Glomerular endothelial cell (primary cell): Measurements from ENCODE around the gene POLDIP3. TPM values are rescaled to one million over a fixed set of nuclear protein-coding genes. Genes with fewer than 3 reads are reported as not detected.
"Not testable (repeated sequence)": the region's sequence is repeated elsewhere in the genome, so short reads cannot be mapped to it uniquely, and the experiment has no call there.

Source experiments
- DNase-seq: peaks from one replicate; pipeline ENCODE4 v3.0.0-alpha.2; 2011; ENCODE audit warnings: low read depth, low spot score; ENCODE audit errors: extremely low read depth
- total RNA-seq: library from RNA; depleted of rRNA; stranded (reverse); fragments of >200 nt; gene quantifications from 2 replicates; pipeline ENCODE4 v1.2.3, GENCODE V29; 2015

Gene POLDIP3
- total RNA-seq, 1 donor from 2014 or later, result 31.9 TPM

GRCh38 chr22:42587588-42588175 lies 27.0 kb downstream of the POLDIP3 start:
- DNase-seq, result no peak

GRCh38 chr22:42586381-42586780 lies 28.3 kb downstream of the POLDIP3 start:
- DNase-seq, result no peak

- DNase-seq, result no peak
Observed at GRCh38 chr22:42585096-42585495, 29.6 kb downstream of the POLDIP3 start.

GRCh38 chr22:42584364-42584940 lies 30.2 kb downstream of the POLDIP3 start:
- no peak for DNase-seq

GRCh38 chr22:42582987-42583386 lies 31.7 kb downstream of the POLDIP3 start:
- no peak for DNase-seq

GRCh38 chr22:42581762-42582716 lies 32.6 kb downstream of the POLDIP3 start:
- DNase-seq, result peak; percentile 3

- DNase-seq, result not testable (repeated sequence)
Observed at GRCh38 chr22:42581194-42581761, 33.4 kb downstream of the POLDIP3 start.

- DNase-seq, result not testable (repeated sequence)
Observed at GRCh38 chr22:42580040-42580439, 34.6 kb downstream of the POLDIP3 start.

GRCh38 chr22:42577623-42578240 lies 37.0 kb downstream of the POLDIP3 start:
- no peak for DNase-seq

- DNase-seq, result not testable (repeated sequence)
Observed at GRCh38 chr22:42577141-42577540, 37.5 kb downstream of the POLDIP3 start.

GRCh38 chr22:42575996-42576574 lies 38.6 kb downstream of the POLDIP3 start:
- DNase-seq, result not testable (repeated sequence)

- not testable (repeated sequence) for DNase-seq
Observed at GRCh38 chr22:42574468-42574867, 40.2 kb downstream of the POLDIP3 start.

GRCh38 chr22:42574046-42574445 lies 40.6 kb downstream of the POLDIP3 start:
- not testable (repeated sequence) for DNase-seq

- not testable (repeated sequence) for DNase-seq
Observed at GRCh38 chr22:42571068-42571467, 43.6 kb downstream of the POLDIP3 start.

- not testable (repeated sequence) for DNase-seq
Observed at GRCh38 chr22:42570580-42570979, 44.1 kb downstream of the POLDIP3 start.

GRCh38 chr22:42567950-42568349 lies 46.7 kb downstream of the POLDIP3 start:
- not testable (repeated sequence) for DNase-seq

GRCh38 chr22:42565956-42566355 lies 48.7 kb downstream of the POLDIP3 start:
- no peak for DNase-seq

GRCh38 chr22:42564699-42565098 lies 50.0 kb downstream of the POLDIP3 start:
- DNase-seq, result no peak

- DNase-seq, result not testable (repeated sequence)
Observed at GRCh38 chr22:42563943-42564342, 50.7 kb downstream of the POLDIP3 start.

GRCh38 chr22:42562684-42563083 lies 52.0 kb downstream of the POLDIP3 start:
- no peak for DNase-seq
